KOPT-K1 (cell line): ENCODE results near the gene FOXO3.

Experiments
- H3K27ac ChIP-seq: fragments of 200-600 bp; sonication (generic); 2 replicates; pipeline ENCODE4 v1.5.1; 2016; ENCODE audit warnings: antibody characterized with exemption, mild to moderate bottlenecking, low read depth, low read length; ENCODE audit not compliant: poor library complexity, severe bottlenecking
- H3K36me3 ChIP-seq: fragments of 200-600 bp; sonication (generic); 2 replicates; pipeline ENCODE4 v1.5.1; 2017; ENCODE audit warnings: antibody characterized with exemption, mild to moderate bottlenecking, low read length, moderate library complexity; ENCODE audit not compliant: insufficient read depth
- H3K9me3 ChIP-seq: fragments of 200-600 bp; sonication (generic); 2 replicates; pipeline ENCODE4 v1.5.1; 2017; ENCODE audit warnings: antibody characterized with exemption, low read length, mild to moderate bottlenecking; ENCODE audit not compliant: insufficient read depth, poor library complexity, severe bottlenecking

FOXO3 gene

DNA sequence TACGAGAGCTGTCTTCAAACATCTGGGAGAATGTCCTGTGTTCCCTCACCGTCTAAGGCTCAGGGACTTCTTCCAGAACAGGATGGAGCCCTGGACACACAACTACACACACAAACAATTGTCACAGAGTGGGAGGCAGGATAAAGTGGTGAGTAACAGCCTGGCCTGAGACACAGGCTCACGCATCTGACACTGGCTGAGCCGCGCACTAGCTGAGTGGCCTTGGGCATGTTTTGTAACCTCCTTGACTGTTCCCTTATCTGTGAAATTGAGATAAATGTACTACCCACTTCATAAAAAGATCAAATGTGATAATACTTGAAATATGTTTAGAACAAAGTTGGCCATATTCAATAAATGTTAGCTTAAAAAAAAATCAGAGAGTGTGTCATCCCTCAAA, 155.1 kb downstream of the FOXO3 start:
- peak overlapping the region; percentile 72 for H3K27ac ChIP-seq
- H3K9me3 ChIP-seq, result no peaks in the 10 kb centered on the region
- H3K36me3 ChIP-seq, result no peaks in the 10 kb centered on the region

- no peaks in the 10 kb centered on the region for H3K36me3 ChIP-seq
- no peak overlapping the region for H3K27ac ChIP-seq
- no peaks in the 10 kb centered on the region for H3K9me3 ChIP-seq
Observed at GRCh38 chr6:108716801-108717791, 156.4 kb downstream of the FOXO3 start.

GRCh38 chr6:108719477-108719876, 158.8 kb downstream of the FOXO3 start:
- Histone ChIP-seq H3K9me3 (peaks cover 18% of the 10 kb centered on the region), H3K27ac (no peak overlapping the region), H3K36me3 (no peaks in the 10 kb centered on the region)

DNA sequence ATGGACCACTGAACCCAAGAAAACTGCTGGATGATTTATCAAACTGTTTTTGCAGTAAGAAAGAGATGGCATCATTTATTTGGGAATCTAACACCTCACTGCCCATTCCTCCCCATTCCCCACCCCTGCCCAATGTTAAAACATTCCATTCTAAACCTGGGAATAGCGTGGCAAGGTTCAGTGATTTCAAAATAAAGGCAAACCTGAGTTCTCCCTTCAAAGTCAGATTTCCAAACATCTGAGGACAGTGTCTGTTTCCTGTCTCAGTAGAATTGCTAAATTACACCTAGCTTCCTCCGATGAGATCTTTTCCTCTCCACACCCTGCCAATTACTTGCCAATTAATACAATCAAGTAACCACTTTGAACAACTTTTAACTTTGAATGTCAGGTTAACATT, 160.1 kb downstream of the FOXO3 start:
- no peak overlapping the region for H3K27ac ChIP-seq
- H3K9me3 ChIP-seq, result peaks cover 19% of the 10 kb centered on the region

DNA sequence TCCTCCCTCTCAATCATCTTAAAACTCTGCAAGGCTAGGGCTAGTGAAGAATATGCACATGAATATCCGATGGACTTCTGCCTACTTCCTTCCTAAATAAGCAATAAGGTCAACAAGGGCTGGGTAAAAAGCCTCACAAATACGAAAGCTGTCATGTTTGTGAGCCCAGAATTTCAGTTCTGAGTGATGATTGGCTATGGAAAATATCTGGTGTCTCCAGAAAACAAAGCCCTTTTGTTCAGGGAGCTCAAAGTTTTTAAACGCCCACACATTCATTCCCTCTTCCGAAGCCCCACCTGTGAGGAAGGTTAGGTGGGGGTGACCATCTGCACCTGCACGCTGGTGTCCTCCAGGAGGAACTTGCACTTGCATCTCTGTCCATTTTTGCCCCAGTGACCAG, 160.6 kb downstream of the FOXO3 start:
- H3K36me3 ChIP-seq, result no peaks in the 10 kb centered on the region
- H3K9me3 ChIP-seq, result peaks cover 19% of the 10 kb centered on the region
- no peak overlapping the region for H3K27ac ChIP-seq

More for the DNA sequence above, 160.1 kb downstream of the FOXO3 start:
- no peaks in the 10 kb centered on the region for H3K36me3 ChIP-seq

- Histone ChIP-seq H3K36me3 (no peaks in the 10 kb centered on the region), H3K9me3 (peaks cover 19% of the 10 kb centered on the region), H3K27ac (no peak overlapping the region)
Observed at GRCh38 chr6:108723594-108723993, 162.9 kb downstream of the FOXO3 start.

- H3K36me3 ChIP-seq, result no peaks in the 10 kb centered on the region
Observed at GRCh38 chr6:108726726-108727339, 166.1 kb downstream of the FOXO3 start.

GRCh38 chr6:108727966-108728730, 167.4 kb downstream of the FOXO3 start:
- Histone ChIP-seq H3K27ac (no peak overlapping the region), H3K9me3 (peaks cover 15% of the 10 kb centered on the region), H3K36me3 (no peaks in the 10 kb centered on the region)

More at GRCh38 chr6:108726726-108727339, 166.1 kb downstream of the FOXO3 start:
- no peak overlapping the region for H3K27ac ChIP-seq
- H3K9me3 ChIP-seq, result peaks cover 19% of the 10 kb centered on the region

GRCh38 chr6:108728826-108729225, 168.1 kb downstream of the FOXO3 start:
- H3K9me3 ChIP-seq, result peaks cover 8% of the 10 kb centered on the region
- no peak overlapping the region for H3K27ac ChIP-seq
- no peaks in the 10 kb centered on the region for H3K36me3 ChIP-seq

GRCh38 chr6:108730635-108731515, 170.2 kb downstream of the FOXO3 start:
- Histone ChIP-seq H3K9me3 (no peaks in the 10 kb centered on the region), H3K36me3 (no peaks in the 10 kb centered on the region), H3K27ac (no peak overlapping the region)

- no peaks in the 10 kb centered on the region for H3K9me3 ChIP-seq
- no peak overlapping the region for H3K27ac ChIP-seq
- H3K36me3 ChIP-seq, result no peaks in the 10 kb centered on the region
Observed at GRCh38 chr6:108732091-108732870, 171.6 kb downstream of the FOXO3 start.

DNA sequence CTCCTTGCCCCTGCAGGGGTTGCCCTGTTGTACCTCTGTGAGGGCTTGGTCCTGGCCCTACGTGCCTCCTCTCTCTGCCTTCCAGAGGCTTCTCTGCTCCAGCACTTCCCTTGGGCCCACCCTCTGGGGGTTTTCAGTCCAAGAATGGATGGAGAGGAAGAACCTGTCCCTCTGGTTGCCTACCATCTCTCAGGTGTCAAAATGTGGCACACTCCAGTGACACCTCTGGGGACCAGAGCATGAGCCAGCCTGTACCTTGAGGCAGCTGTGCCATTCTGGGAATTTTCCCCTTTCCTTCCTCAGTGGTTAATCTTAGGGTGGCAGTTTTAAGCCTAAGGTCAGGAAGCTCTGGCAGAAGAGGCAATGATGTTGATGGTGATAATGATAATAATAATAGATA, 172.3 kb downstream of the FOXO3 start:
- H3K27ac ChIP-seq, result no peak overlapping the region
- no peaks in the 10 kb centered on the region for H3K36me3 ChIP-seq
- H3K9me3 ChIP-seq, result no peaks in the 10 kb centered on the region

- no peak overlapping the region for H3K27ac ChIP-seq
- H3K36me3 ChIP-seq, result no peaks in the 10 kb centered on the region
- H3K9me3 ChIP-seq, result no peaks in the 10 kb centered on the region
Observed at GRCh38 chr6:108733706-108734265, 173.1 kb downstream of the FOXO3 start.
